Measurements from ENCODE around the gene NOX4. TPM values are rescaled to one million over a fixed set of nuclear protein-coding genes. Genes with fewer than 3 reads are reported as not detected.

Gene NOX4
- total and polyA plus RNA-seq, 9 of the 15 experiments (the other 6 are each of a cell fraction or from before 2014, with no cell fraction given): not detected

DNA sequence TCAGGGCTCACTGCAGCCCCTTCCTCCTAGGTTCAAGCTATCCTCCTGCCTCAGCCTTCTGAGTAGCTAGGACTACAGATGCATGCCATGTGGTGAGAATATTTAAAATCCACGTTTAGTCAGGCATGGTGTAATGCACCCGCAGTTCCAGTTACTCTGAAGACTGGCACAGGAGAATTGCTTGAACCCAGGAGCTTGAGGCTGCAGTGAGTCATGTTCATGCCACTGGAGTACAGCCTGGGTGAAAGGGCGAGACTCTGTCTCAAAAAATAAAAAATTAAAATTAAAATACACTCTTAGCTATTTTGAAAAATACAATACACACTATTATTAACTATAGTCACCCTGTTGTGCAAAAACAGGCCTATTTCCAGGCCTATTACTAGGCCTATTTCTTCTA lies 38.4 kb downstream of the NOX4 start:
- Histone ChIP-seq H3K4me2 (ENCODE audit: insufficient read depth, low read length) (no peak overlapping the region), H3K27me3 (ENCODE audit: control insufficient read depth in 2 of 2, insufficient read depth in 2 of 2, low read length in 2 of 2) (no peaks in the 10 kb centered on the region), H3K79me2 (ENCODE audit: control insufficient read depth, insufficient read depth, low read length) (no peaks in the 10 kb centered on the region), H3K36me3 (ENCODE audit: control insufficient read depth, insufficient read depth, low read length) (no peaks in the 10 kb centered on the region), H4K20me1 (replicated peaks; ENCODE audit: control insufficient read depth, insufficient read depth, low read length) (no peaks in the 10 kb centered on the region), H3K9me1 (ENCODE audit: control insufficient read depth, insufficient read depth, low read length) (no peaks in the 10 kb centered on the region), H3K9me3 (replicated peaks; ENCODE audit: control insufficient read depth, insufficient read depth, low read depth, low read length) (no peaks in the 10 kb centered on the region), H3K9ac (ENCODE audit: insufficient read depth in 1 of 2, low read depth in 2 of 2, low read length in 2 of 2) (no peak overlapping the region), H3K27ac (ENCODE audit: extremely low read depth, low read depth, low read length) (no peak overlapping the region), H3K4me1 (replicated peaks in 1 of 2; ENCODE audit: control insufficient read depth in 2 of 2, insufficient read depth in 2 of 2, low read length in 2 of 2) (no peaks in the 10 kb centered on the region), H3K4me3 (no peak overlapping the region), H2AFZ (ENCODE audit: low read depth, low read length) (no peak overlapping the region)
- ATAC-seq: no peak
- no TSS peak for BruUV-seq (replicated peaks)
- DNase-seq (ENCODE audit: extremely low read depth in 1 of 4, low spot score in 3 of 4): no peak
- ChIA-PET POLR2A (no interaction called here), CTCF (ENCODE audit: low intra/inter-chr PET ratio) (no interaction called here)
- in situ Hi-C loops (cut with MboI): no loop called here
- WGBS (ENCODE audit: insufficient coverage, low coverage, missing lambda C conversion rate): 0% methylated on average over 3 of the region's 3 CpGs
- intact Hi-C loops (cut with micrococcal nuclease): no loop called here
- no peak for FAIRE-seq
- TF ChIP-seq, protein P1, sequence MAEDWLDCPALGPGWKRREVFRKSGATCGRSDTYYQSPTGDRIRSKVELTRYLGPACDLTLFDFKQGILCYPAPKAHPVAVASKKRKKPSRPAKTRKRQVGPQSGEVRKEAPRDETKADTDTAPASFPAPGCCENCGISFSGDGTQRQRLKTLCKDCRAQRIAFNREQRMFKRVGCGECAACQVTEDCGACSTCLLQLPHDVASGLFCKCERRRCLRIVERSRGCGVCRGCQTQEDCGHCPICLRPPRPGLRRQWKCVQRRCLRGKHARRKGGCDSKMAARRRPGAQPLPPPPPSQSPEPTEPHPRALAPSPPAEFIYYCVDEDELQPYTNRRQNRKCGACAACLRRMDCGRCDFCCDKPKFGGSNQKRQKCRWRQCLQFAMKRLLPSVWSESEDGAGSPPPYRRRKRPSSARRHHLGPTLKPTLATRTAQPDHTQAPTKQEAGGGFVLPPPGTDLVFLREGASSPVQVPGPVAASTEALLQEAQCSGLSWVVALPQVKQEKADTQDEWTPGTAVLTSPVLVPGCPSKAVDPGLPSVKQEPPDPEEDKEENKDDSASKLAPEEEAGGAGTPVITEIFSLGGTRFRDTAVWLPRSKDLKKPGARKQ (CRISPR knock-in tag; IDR thresholded peaks at IDR 0.05): no peak
- TF ChIP-seq FIP1L1 (IDR thresholded peaks at IDR 0.05; ENCODE audit: low read depth, low read length, poor library complexity, severe bottlenecking): no peak
- no peak for TF ChIP-seq ZBED1 (IDR thresholded peaks at IDR 0.05)
- TF ChIP-seq RBM17 (IDR thresholded peaks at IDR 0.05; ENCODE audit: borderline replicate concordance, low read depth, low read length): no peak
- TF ChIP-seq SOX6 (IDR thresholded peaks at IDR 0.05): no peak
- TF ChIP-seq, protein P2, sequence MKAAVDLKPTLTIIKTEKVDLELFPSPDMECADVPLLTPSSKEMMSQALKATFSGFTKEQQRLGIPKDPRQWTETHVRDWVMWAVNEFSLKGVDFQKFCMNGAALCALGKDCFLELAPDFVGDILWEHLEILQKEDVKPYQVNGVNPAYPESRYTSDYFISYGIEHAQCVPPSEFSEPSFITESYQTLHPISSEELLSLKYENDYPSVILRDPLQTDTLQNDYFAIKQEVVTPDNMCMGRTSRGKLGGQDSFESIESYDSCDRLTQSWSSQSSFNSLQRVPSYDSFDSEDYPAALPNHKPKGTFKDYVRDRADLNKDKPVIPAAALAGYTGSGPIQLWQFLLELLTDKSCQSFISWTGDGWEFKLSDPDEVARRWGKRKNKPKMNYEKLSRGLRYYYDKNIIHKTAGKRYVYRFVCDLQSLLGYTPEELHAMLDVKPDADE (conservative IDR thresholded peaks at IDR 0.05; ENCODE audit: control insufficient read depth, low read depth, low read length): no peak
- TF ChIP-seq NCOA2 (IDR thresholded peaks at IDR 0.05; ENCODE audit: partially characterized antibody in 2 of 2): no peak
- TF ChIP-seq MBD2 (IDR thresholded peaks at IDR 0.05; ENCODE audit: borderline replicate concordance, low read depth): no peak
- TF ChIP-seq HCFC1 (IDR thresholded peaks at IDR 0.05; ENCODE audit: low read depth, low read length): no peak
- no peak for TF ChIP-seq BCL6 (CRISPR knock-in tag; IDR thresholded peaks at IDR 0.05)
- TF ChIP-seq, protein P3, sequence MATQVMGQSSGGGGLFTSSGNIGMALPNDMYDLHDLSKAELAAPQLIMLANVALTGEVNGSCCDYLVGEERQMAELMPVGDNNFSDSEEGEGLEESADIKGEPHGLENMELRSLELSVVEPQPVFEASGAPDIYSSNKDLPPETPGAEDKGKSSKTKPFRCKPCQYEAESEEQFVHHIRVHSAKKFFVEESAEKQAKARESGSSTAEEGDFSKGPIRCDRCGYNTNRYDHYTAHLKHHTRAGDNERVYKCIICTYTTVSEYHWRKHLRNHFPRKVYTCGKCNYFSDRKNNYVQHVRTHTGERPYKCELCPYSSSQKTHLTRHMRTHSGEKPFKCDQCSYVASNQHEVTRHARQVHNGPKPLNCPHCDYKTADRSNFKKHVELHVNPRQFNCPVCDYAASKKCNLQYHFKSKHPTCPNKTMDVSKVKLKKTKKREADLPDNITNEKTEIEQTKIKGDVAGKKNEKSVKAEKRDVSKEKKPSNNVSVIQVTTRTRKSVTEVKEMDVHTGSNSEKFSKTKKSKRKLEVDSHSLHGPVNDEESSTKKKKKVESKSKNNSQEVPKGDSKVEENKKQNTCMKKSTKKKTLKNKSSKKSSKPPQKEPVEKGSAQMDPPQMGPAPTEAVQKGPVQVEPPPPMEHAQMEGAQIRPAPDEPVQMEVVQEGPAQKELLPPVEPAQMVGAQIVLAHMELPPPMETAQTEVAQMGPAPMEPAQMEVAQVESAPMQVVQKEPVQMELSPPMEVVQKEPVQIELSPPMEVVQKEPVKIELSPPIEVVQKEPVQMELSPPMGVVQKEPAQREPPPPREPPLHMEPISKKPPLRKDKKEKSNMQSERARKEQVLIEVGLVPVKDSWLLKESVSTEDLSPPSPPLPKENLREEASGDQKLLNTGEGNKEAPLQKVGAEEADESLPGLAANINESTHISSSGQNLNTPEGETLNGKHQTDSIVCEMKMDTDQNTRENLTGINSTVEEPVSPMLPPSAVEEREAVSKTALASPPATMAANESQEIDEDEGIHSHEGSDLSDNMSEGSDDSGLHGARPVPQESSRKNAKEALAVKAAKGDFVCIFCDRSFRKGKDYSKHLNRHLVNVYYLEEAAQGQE (IDR thresholded peaks at IDR 0.05; ENCODE audit: borderline replicate concordance): no peak
- TF ChIP-seq, protein P3 (CRISPR knock-in tag; IDR thresholded peaks at IDR 0.05; ENCODE audit: low read depth): no peak
- no peak for TF ChIP-seq DIDO1 (tag; IDR thresholded peaks at IDR 0.05; ENCODE audit: low read depth)
- TF ChIP-seq BHLHE40 (IDR thresholded peaks at IDR 0.05; ENCODE audit: low read length): no peak

All from K562 (cell line).